NCI-H2227 (cell line): Measurements from ENCODE around the gene CES2.
A peak's percentile ranks its signal among the peaks of the same experiment; 100 is the strongest.
"Not testable (repeated sequence)": the region's sequence is repeated elsewhere in the genome, so short reads cannot be mapped to it uniquely, and the experiment has no call there.

Experiments
- DNase-seq: peaks from one replicate; lab custom pipeline; 2025; ENCODE audit not compliant: unreplicated experiment; lab: John Stamatoyannopoulos, UW

The CES2 gene

DNA sequence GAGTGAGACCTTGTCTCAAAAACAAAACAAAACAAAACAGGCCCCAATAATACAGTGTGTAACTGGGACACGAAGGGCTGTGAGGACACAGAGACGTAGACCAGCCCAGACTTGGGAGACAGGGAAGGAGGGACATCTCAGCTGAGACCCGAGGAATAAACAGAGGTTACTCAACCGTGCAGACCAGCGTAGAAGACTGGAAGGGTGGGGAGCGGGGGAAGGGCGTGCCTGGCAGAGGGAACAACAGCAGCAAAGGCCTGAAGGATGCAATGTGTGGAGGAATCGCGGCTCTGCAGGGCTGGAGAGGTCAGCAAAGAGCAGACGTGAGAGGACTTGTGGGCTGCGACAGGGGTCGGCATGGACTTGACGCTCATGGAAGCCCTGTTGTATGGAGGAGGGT lies 41.4 kb downstream of the CES2 start:
- no peak for DNase-seq

GRCh38 chr16:66977341-66978113 lies 42.2 kb downstream of the CES2 start:
- peak; percentile 79 for DNase-seq

DNA sequence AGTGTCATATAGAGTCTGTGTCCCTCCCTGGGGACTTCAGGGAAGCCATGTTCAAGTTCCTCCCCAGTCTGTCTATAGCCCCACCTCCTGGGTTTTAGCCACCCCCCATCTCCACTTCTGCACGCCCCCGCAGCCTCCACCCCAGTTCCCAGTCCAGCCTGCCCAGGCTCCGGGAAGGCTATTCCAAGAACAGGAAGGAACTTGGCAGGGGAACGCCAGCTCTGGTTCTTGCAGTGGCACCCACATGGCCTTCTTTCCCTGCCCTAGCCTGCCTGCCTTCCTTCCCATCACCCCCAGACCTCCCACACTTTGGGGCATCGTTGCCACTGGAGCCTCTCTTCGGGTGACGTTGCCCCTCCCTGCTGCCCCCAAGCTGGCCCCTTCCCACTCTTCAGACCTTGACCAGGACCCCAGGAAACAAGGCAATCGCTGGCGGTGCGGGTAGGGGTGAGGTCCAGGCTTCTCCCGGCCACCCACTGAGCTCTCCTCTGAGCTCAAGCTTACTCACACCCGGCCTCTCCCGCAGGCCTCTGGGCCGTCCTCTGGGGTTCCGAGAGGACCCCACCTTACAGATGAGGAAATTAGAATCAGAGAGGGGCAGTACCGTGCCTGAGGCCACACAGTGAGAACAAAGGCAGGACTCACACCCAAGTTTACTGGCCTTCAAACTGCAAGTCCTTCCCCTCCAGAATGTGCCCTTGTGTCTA lies 43.8 kb downstream of the CES2 start:
- no peak for DNase-seq

GRCh38 chr16:66983033-66983432 lies 47.7 kb downstream of the CES2 start:
- DNase-seq = no peak

DNA sequence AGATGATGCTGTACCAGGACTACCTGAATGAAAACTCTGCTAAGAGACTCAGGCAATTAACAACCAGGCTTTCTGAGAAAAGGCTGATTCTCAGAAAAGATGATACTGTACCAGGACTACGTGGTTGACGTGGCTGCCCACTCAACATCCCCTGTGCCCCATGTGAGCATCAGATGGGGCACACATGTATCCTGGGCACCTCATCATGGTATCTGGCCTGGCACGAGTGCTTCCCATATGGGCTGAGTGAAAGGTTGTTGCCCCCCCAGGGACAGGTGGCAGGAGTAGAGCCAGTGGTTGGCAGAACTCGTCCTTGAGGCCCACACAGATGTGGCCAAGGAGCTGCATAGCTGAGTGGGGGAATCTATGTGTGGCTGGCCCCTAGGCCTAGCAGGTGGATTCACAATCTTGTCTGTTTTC lies 49.6 kb downstream of the CES2 start:
- DNase-seq = no peak

DNA sequence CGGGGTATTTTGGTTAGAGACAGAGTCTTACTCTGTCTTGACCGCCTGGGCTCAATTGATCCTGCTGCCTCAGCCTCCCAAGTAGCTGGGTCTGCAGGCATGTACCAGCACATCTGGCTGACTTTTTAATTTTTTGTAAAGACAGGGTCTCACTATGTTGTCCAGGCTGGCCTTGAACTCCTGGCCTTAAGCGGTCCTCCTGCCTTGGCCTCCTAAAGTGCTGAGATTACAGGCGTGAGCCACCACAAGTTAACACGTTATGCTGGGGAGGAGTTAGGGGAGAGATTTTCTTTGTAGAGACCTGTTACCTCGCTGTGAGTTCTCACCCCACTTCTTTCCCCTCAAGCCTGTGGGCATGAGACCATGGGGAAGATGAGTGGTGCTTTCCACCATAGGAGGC lies 51.2 kb downstream of the CES2 start:
- DNase-seq = no peak

GRCh38 chr16:66988197-66988788 lies 53.0 kb downstream of the CES2 start, which contains the start of gene CES4A:
Gene CES4A, plus strand, starts transcription at chr16:66988589. Its CDS starts 184 bp downstream, at chr16:66988773.
- no peak for DNase-seq

- no peak for DNase-seq
Measured at GRCh38 chr16:66991545-66992077, 56.3 kb downstream of the CES2 start.

GRCh38 chr16:66993558-66993957 lies 58.2 kb downstream of the CES2 start:
- DNase-seq = not testable (repeated sequence)
